ENCODE results near the gene CEACAM6. TPM values are rescaled to one million over a fixed set of nuclear protein-coding genes. Genes with fewer than 3 reads are reported as not detected.

The CEACAM6 gene
- total and polyA plus RNA-seq, 9 of the 15 experiments (the other 6 are each of a cell fraction or from before 2014, with no cell fraction given): 0.24 TPM; not detected in 8

DNA sequence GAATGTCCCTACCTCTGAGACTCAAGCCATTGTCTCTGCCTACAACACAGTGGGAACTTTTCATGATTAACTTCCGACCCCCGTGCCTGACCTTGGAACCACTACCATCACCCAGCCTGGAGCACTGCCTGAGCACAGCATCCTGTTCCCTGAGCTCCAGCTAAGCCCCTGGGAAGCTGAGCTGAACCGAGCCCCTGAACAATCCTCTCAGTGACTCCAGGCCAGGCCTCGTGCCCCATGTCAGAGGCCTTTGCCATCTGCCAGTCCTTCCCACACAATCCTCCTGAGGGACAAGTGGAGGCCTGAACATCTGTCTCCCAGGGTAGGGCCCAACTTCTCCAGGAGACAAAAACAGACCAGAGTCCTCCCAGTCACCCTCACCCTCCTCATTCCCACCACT is 58.6 kb downstream of the CEACAM6 start (continued):
- TF ChIP-seq, protein P1, sequence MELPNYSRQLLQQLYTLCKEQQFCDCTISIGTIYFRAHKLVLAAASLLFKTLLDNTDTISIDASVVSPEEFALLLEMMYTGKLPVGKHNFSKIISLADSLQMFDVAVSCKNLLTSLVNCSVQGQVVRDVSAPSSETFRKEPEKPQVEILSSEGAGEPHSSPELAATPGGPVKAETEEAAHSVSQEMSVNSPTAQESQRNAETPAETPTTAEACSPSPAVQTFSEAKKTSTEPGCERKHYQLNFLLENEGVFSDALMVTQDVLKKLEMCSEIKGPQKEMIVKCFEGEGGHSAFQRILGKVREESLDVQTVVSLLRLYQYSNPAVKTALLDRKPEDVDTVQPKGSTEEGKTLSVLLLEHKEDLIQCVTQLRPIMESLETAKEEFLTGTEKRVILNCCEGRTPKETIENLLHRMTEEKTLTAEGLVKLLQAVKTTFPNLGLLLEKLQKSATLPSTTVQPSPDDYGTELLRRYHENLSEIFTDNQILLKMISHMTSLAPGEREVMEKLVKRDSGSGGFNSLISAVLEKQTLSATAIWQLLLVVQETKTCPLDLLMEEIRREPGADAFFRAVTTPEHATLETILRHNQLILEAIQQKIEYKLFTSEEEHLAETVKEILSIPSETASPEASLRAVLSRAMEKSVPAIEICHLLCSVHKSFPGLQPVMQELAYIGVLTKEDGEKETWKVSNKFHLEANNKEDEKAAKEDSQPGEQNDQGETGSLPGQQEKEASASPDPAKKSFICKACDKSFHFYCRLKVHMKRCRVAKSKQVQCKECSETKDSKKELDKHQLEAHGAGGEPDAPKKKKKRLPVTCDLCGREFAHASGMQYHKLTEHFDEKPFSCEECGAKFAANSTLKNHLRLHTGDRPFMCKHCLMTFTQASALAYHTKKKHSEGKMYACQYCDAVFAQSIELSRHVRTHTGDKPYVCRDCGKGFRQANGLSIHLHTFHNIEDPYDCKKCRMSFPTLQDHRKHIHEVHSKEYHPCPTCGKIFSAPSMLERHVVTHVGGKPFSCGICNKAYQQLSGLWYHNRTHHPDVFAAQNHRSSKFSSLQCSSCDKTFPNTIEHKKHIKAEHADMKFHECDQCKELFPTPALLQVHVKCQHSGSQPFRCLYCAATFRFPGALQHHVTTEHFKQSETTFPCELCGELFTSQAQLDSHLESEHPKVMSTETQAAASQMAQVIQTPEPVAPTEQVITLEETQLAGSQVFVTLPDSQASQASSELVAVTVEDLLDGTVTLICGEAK (IDR thresholded peaks at IDR 0.05): no peak
- TF ChIP-seq, protein P1 (CRISPR knock-in tag; IDR thresholded peaks at IDR 0.05): no peak
- TF ChIP-seq ZNF384 (IDR thresholded peaks at IDR 0.05; ENCODE audit: low read depth, low read length) (no peak), BDP1 (IDR thresholded peaks at IDR 0.05; ENCODE audit: insufficient read depth, insufficient read length) (no peak), FOXP1 (CRISPR knock-in tag; IDR thresholded peaks at IDR 0.05) (no peak), ZNF695 (CRISPR knock-in tag; IDR thresholded peaks at IDR 0.05) (no peak)
